ENCODE results near the gene HMGA1.

The HMGA1 gene

GRCh38 chr6:34223956-34224940, 12.4 kb upstream of the HMGA1 start:
- H3K27me3 ChIP-seq (ENCODE audit: control insufficient read depth, insufficient read depth, low read length): no peaks in the 10 kb centered on the region
- no CpG with 5 or more reads among the region's 55 CpGs for WGBS (ENCODE audit: insufficient coverage, insufficient read length)
- peaks cover 21% of the 10 kb centered on the region for H3K4me1 ChIP-seq (ENCODE audit: control insufficient read depth, insufficient read depth, low read length)
- no peak for DNase-seq (ENCODE audit: low read depth, low spot score)
- no peaks in the 10 kb centered on the region for H3K36me3 ChIP-seq (ENCODE audit: control insufficient read depth, insufficient read depth, low read length)
- H3K9me3 ChIP-seq (ENCODE audit: control insufficient read depth, insufficient read depth, low read length): no peaks in the 10 kb centered on the region
- no peak overlapping the region for H3K27ac ChIP-seq (ENCODE audit: low read length)
- H3K4me3 ChIP-seq (ENCODE audit: low read length): peak overlapping the region; percentile 35; the same call in 1 of the 2 replicates

GRCh38 chr6:34225551-34225950, 11.1 kb upstream of the HMGA1 start:
- no peak overlapping the region for H3K4me3 ChIP-seq (ENCODE audit: low read length)
- H3K9me3 ChIP-seq (ENCODE audit: control insufficient read depth, insufficient read depth, low read length): no peaks in the 10 kb centered on the region
- WGBS (ENCODE audit: insufficient coverage, insufficient read length): no CpG with 5 or more reads among the region's 5 CpGs
- no peak overlapping the region for H3K27ac ChIP-seq (ENCODE audit: low read length)
- H3K4me1 ChIP-seq (ENCODE audit: control insufficient read depth, insufficient read depth, low read length): peaks cover 21% of the 10 kb centered on the region
- H3K36me3 ChIP-seq (ENCODE audit: control insufficient read depth, insufficient read depth, low read length): no peaks in the 10 kb centered on the region
- no peaks in the 10 kb centered on the region for H3K27me3 ChIP-seq (ENCODE audit: control insufficient read depth, insufficient read depth, low read length)
- no peak for DNase-seq (ENCODE audit: low read depth, low spot score)

- H3K27ac ChIP-seq (ENCODE audit: low read length): no peak overlapping the region
- no CpG with 5 or more reads among the region's 7 CpGs for WGBS (ENCODE audit: insufficient coverage, insufficient read length)
Measured at GRCh38 chr6:34226066-34226465, 10.6 kb upstream of the HMGA1 start.

GRCh38 chr6:34226731-34227586, 9.7 kb upstream of the HMGA1 start:
- Histone ChIP-seq H3K36me3 (ENCODE audit: control insufficient read depth, insufficient read depth, low read length) (no peaks in the 10 kb centered on the region), H3K4me3 (ENCODE audit: low read length) (no peak overlapping the region), H3K27me3 (ENCODE audit: control insufficient read depth, insufficient read depth, low read length) (no peaks in the 10 kb centered on the region), H3K9me3 (ENCODE audit: control insufficient read depth, insufficient read depth, low read length) (no peaks in the 10 kb centered on the region), H3K27ac (ENCODE audit: low read length) (no peak overlapping the region), H3K4me1 (ENCODE audit: control insufficient read depth, insufficient read depth, low read length) (peaks cover 21% of the 10 kb centered on the region)
- no CpG with 5 or more reads among the region's 15 CpGs for WGBS (ENCODE audit: insufficient coverage, insufficient read length)
- no peak for DNase-seq (ENCODE audit: low read depth, low spot score)

More at GRCh38 chr6:34226066-34226465, 10.6 kb upstream of the HMGA1 start:
- no peaks in the 10 kb centered on the region for H3K36me3 ChIP-seq (ENCODE audit: control insufficient read depth, insufficient read depth, low read length)
- peaks cover 21% of the 10 kb centered on the region for H3K4me1 ChIP-seq (ENCODE audit: control insufficient read depth, insufficient read depth, low read length)
- no peaks in the 10 kb centered on the region for H3K27me3 ChIP-seq (ENCODE audit: control insufficient read depth, insufficient read depth, low read length)
- DNase-seq (ENCODE audit: low read depth, low spot score): no peak
- H3K4me3 ChIP-seq (ENCODE audit: low read length): no peak overlapping the region
- no peaks in the 10 kb centered on the region for H3K9me3 ChIP-seq (ENCODE audit: control insufficient read depth, insufficient read depth, low read length)

- H3K36me3 ChIP-seq (ENCODE audit: control insufficient read depth, insufficient read depth, low read length): no peaks in the 10 kb centered on the region
- no CpG with 5 or more reads among the region's 16 CpGs for WGBS (ENCODE audit: insufficient coverage, insufficient read length)
- H3K27ac ChIP-seq (ENCODE audit: low read length): no peak overlapping the region
- no peak for DNase-seq (ENCODE audit: low read depth, low spot score)
- H3K4me3 ChIP-seq (ENCODE audit: low read length): no peak overlapping the region
- no peaks in the 10 kb centered on the region for H3K9me3 ChIP-seq (ENCODE audit: control insufficient read depth, insufficient read depth, low read length)
- H3K27me3 ChIP-seq (ENCODE audit: control insufficient read depth, insufficient read depth, low read length): no peaks in the 10 kb centered on the region
- peaks cover 22% of the 10 kb centered on the region for H3K4me1 ChIP-seq (ENCODE audit: control insufficient read depth, insufficient read depth, low read length)
Measured at GRCh38 chr6:34227761-34228421, 8.8 kb upstream of the HMGA1 start.

GRCh38 chr6:34229877-34230276, 6.8 kb upstream of the HMGA1 start:
- Histone ChIP-seq H3K4me3 (ENCODE audit: low read length) (no peak overlapping the region), H3K9me3 (ENCODE audit: control insufficient read depth, insufficient read depth, low read length) (no peaks in the 10 kb centered on the region), H3K4me1 (ENCODE audit: control insufficient read depth, insufficient read depth, low read length) (peaks cover 20% of the 10 kb centered on the region), H3K27me3 (ENCODE audit: control insufficient read depth, insufficient read depth, low read length) (no peaks in the 10 kb centered on the region), H3K36me3 (ENCODE audit: control insufficient read depth, insufficient read depth, low read length) (no peaks in the 10 kb centered on the region), H3K27ac (ENCODE audit: low read length) (no peak overlapping the region)
- no peak for DNase-seq (ENCODE audit: low read depth, low spot score)
- WGBS (ENCODE audit: insufficient coverage, insufficient read length): no CpG with 5 or more reads among the region's 8 CpGs

- Histone ChIP-seq H3K36me3 (ENCODE audit: control insufficient read depth, insufficient read depth, low read length) (no peaks in the 10 kb centered on the region), H3K4me3 (ENCODE audit: low read length) (no peak overlapping the region), H3K9me3 (ENCODE audit: control insufficient read depth, insufficient read depth, low read length) (no peaks in the 10 kb centered on the region), H3K27ac (ENCODE audit: low read length) (no peak overlapping the region), H3K4me1 (ENCODE audit: control insufficient read depth, insufficient read depth, low read length) (peaks cover 18% of the 10 kb centered on the region), H3K27me3 (ENCODE audit: control insufficient read depth, insufficient read depth, low read length) (no peaks in the 10 kb centered on the region)
- no peak for DNase-seq (ENCODE audit: low read depth, low spot score)
- WGBS (ENCODE audit: insufficient coverage, insufficient read length): no CpG with 5 or more reads among the region's 5 CpGs
Measured at GRCh38 chr6:34230653-34231371, 5.9 kb upstream of the HMGA1 start.

GRCh38 chr6:34231566-34232336, 4.9 kb upstream of the HMGA1 start:
- H3K27me3 ChIP-seq (ENCODE audit: control insufficient read depth, insufficient read depth, low read length): no peaks in the 10 kb centered on the region
- H3K4me1 ChIP-seq (ENCODE audit: control insufficient read depth, insufficient read depth, low read length): peaks cover 13% of the 10 kb centered on the region
- no peak for DNase-seq (ENCODE audit: low read depth, low spot score)
- no peak overlapping the region for H3K27ac ChIP-seq (ENCODE audit: low read length)
- H3K36me3 ChIP-seq (ENCODE audit: control insufficient read depth, insufficient read depth, low read length): no peaks in the 10 kb centered on the region
- H3K4me3 ChIP-seq (ENCODE audit: low read length): no peak overlapping the region
- H3K9me3 ChIP-seq (ENCODE audit: control insufficient read depth, insufficient read depth, low read length): no peaks in the 10 kb centered on the region
- WGBS (ENCODE audit: insufficient coverage, insufficient read length): no CpG with 5 or more reads among the region's 17 CpGs

GRCh38 chr6:34232901-34233300, 3.8 kb upstream of the HMGA1 start:
- H3K27me3 ChIP-seq (ENCODE audit: control insufficient read depth, insufficient read depth, low read length): no peaks in the 10 kb centered on the region
- no peaks in the 10 kb centered on the region for H3K9me3 ChIP-seq (ENCODE audit: control insufficient read depth, insufficient read depth, low read length)
- H3K4me3 ChIP-seq (ENCODE audit: low read length): no peak overlapping the region
- no CpG with 5 or more reads among the region's 5 CpGs for WGBS (ENCODE audit: insufficient coverage, insufficient read length)
- peaks cover 4% of the 10 kb centered on the region for H3K4me1 ChIP-seq (ENCODE audit: control insufficient read depth, insufficient read depth, low read length)
- H3K36me3 ChIP-seq (ENCODE audit: control insufficient read depth, insufficient read depth, low read length): no peaks in the 10 kb centered on the region
- no peak overlapping the region for H3K27ac ChIP-seq (ENCODE audit: low read length)
- no peak for DNase-seq (ENCODE audit: low read depth, low spot score)

All from iPS DF 6.9 (cell line).